OCI-LY1 (cell line): ENCODE measurements around the gene MAP4K1.

Source experiments
- CTCF ChIP-seq: fragments of 200-600 bp; sonication (generic), shearing (Covaris generic); IDR thresholded peaks from 2 replicates; pipeline ENCODE4 v1.5.1; 2017; ENCODE audit warnings: mild to moderate bottlenecking, antibody characterized with exemption, low read length, moderate library complexity, mixed read lengths
- EZH2 ChIP-seq: fragments of 200-600 bp; sonication (generic), shearing (Covaris generic); IDR thresholded peaks from 2 replicates; pipeline ENCODE4 v1.8.0; 2017; ENCODE audit warnings: borderline replicate concordance, mixed run types, mild to moderate bottlenecking, antibody characterized with exemption, low read length, moderate library complexity, mixed read lengths

GRCh38 chr19:38562096-38562495 lies 55.7 kb downstream of the MAP4K1 start:
- TF ChIP-seq CTCF: no peak
- TF ChIP-seq EZH2: no peak
